ENCODE results near the gene HOXB8.

HOXB8 gene

GRCh38 chr17:48569674-48570324 lies 45.3 kb downstream of the HOXB8 start:
- DNase-seq (ENCODE audit: low read depth in 1 of 2, low spot score in 1 of 2) = no peak

GRCh38 chr17:48569240-48569582 lies 45.9 kb downstream of the HOXB8 start:
- no peak for DNase-seq (ENCODE audit: low read depth in 1 of 2, low spot score in 1 of 2)

GRCh38 chr17:48568499-48569239 lies 46.4 kb downstream of the HOXB8 start:
- DNase-seq (ENCODE audit: low read depth in 1 of 2, low spot score in 1 of 2) = no peak

- DNase-seq (ENCODE audit: low read depth in 1 of 2, low spot score in 1 of 2) = no peak
Observed at GRCh38 chr17:48567646-48568354, 47.3 kb downstream of the HOXB8 start.

GRCh38 chr17:48567209-48567608 lies 47.9 kb downstream of the HOXB8 start:
- no peak for DNase-seq (ENCODE audit: low read depth in 1 of 2, low spot score in 1 of 2)

GRCh38 chr17:48566717-48567116 lies 48.4 kb downstream of the HOXB8 start:
- no peak for DNase-seq (ENCODE audit: low read depth in 1 of 2, low spot score in 1 of 2)

- DNase-seq (ENCODE audit: low read depth in 1 of 2, low spot score in 1 of 2) = no peak
Observed at GRCh38 chr17:48565925-48566710, 49.0 kb downstream of the HOXB8 start.

GRCh38 chr17:48565022-48565554 lies 50.0 kb downstream of the HOXB8 start:
- no peak for DNase-seq (ENCODE audit: low read depth in 1 of 2, low spot score in 1 of 2)

- no peak for DNase-seq (ENCODE audit: low read depth in 1 of 2, low spot score in 1 of 2)
Observed at GRCh38 chr17:48564188-48565021, 50.7 kb downstream of the HOXB8 start.

GRCh38 chr17:48563867-48564187 lies 51.3 kb downstream of the HOXB8 start:
- DNase-seq (ENCODE audit: low read depth in 1 of 2, low spot score in 1 of 2) = no peak

- no peak for DNase-seq (ENCODE audit: low read depth in 1 of 2, low spot score in 1 of 2)
Observed at GRCh38 chr17:48563385-48563838, 51.7 kb downstream of the HOXB8 start.

GRCh38 chr17:48562934-48563333 lies 52.2 kb downstream of the HOXB8 start:
- DNase-seq (ENCODE audit: low read depth in 1 of 2, low spot score in 1 of 2) = no peak
